ENCODE measurements around the gene WRAP53. TPM values are rescaled to one million over a fixed set of nuclear protein-coding genes. Genes with fewer than 3 reads are reported as not detected.

The WRAP53 gene
- total RNA-seq, 1 experiment from 2014 or later: 22.6 TPM

DNA sequence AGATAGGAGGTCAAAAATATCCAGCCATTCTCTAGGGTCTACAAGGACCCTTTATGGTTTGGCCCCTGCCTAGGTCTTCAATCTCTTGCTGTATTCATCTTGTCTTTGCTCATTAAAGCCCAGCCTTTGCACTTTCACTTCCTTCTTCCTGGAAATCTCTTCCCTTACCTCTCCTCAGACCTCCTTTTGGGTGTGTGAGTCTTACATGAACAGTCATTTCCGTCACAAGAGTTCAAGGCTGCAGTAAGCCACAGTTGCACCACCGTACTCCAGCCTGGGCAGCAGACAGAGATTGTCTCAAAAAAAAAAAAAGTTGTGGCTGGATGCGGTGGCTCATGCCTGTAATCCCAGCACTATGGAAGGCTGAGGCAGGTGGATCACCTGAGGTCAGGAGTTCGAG, 43.5 kb upstream of the WRAP53 start:
- Histone ChIP-seq H3K4me2 (ENCODE audit: low read length) (no peak overlapping the region), H4K20me1 (ENCODE audit: low read length) (no peaks in the 10 kb centered on the region), H3K79me2 (ENCODE audit: low read length) (no peaks in the 10 kb centered on the region), H3K36me3 (ENCODE audit: low read depth, low read length) (no peaks in the 10 kb centered on the region), H3K9me2 (replicated peaks; ENCODE audit: low read length) (no peaks in the 10 kb centered on the region), H3F3A (ENCODE audit: low read length, unreplicated experiment) (no peaks in the 10 kb centered on the region), H3K27ac (ENCODE audit: low read length) (no peak overlapping the region), H3K27me3 (ENCODE audit: low read length) (no peaks in the 10 kb centered on the region), H3K4me1 (ENCODE audit: insufficient read depth, low read length) (no peaks in the 10 kb centered on the region), H3K9me3 (ENCODE audit: low read length) (no peaks in the 10 kb centered on the region), H3K9ac (ENCODE audit: low read length) (no peak overlapping the region), H2AFZ (ENCODE audit: low read length) (no peak overlapping the region), H3K4me3 (ENCODE audit: low read length) (no peak overlapping the region)
- no peak for TF ChIP-seq EZH2 (IDR thresholded peaks at IDR 0.05; ENCODE audit: low read length, unreplicated experiment)
- TF ChIP-seq, protein P1, sequence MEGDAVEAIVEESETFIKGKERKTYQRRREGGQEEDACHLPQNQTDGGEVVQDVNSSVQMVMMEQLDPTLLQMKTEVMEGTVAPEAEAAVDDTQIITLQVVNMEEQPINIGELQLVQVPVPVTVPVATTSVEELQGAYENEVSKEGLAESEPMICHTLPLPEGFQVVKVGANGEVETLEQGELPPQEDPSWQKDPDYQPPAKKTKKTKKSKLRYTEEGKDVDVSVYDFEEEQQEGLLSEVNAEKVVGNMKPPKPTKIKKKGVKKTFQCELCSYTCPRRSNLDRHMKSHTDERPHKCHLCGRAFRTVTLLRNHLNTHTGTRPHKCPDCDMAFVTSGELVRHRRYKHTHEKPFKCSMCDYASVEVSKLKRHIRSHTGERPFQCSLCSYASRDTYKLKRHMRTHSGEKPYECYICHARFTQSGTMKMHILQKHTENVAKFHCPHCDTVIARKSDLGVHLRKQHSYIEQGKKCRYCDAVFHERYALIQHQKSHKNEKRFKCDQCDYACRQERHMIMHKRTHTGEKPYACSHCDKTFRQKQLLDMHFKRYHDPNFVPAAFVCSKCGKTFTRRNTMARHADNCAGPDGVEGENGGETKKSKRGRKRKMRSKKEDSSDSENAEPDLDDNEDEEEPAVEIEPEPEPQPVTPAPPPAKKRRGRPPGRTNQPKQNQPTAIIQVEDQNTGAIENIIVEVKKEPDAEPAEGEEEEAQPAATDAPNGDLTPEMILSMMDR (conservative IDR thresholded peaks at IDR 0.05; ENCODE audit: low read depth, low read length): no peak
- TF ChIP-seq EZH2phosphoT487 (IDR thresholded peaks at IDR 0.05; ENCODE audit: borderline replicate concordance, low read length): no peak
- ATAC-seq (no peak), DNase-seq (no peak)
- intact Hi-C loops (cut with micrococcal nuclease): no loop called here
- POLR2A ChIA-PET (ENCODE audit: unreplicated experiment): no interaction called here
- no TSS peak for BruUV-seq (replicated peaks)
- CTCF ChIA-PET: no interaction called here

DNA sequence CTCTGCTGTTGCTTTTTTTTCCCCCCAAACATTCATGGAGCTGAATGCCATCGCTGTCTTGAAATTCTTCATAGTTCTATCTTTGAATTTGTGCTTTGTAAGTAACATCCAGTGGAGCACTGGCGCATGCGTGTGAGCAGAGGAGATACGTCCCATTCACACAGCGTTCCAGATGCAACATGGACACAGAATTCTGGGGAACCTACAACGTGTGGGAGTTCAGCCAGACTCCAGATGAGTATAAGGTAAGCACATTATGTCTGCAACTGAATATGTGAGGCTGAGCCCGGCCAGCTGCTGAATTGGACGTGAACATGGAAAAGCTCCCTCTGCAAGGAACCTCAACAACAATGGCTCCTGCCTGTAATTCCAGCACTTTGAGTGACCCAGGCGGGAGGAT, 41.8 kb upstream of the WRAP53 start:
- H2AFZ ChIP-seq (ENCODE audit: low read length): no peak overlapping the region
- CTCF ChIA-PET: no interaction called here

DNA sequence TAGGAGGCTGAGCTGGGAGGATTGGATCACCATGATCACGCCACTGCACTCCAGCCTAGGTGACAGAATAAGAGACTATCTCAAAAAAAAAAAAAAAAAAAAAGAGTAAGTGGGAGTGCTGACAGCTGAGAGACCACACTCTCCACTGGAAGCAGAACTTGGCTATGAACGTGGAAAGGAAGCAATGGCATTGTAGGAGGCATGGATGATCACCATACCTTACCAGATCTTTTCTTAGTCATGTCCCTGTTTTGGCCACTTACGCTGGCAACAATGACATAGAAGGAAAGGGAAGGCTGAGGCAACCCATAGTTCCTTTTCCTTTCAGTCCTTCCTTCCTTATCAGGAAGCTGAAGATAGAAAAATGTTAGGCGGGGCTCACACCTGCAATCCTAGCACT, 41.3 kb upstream of the WRAP53 start:
- no TSS peak for BruUV-seq (replicated peaks)
- POLR2A ChIA-PET (ENCODE audit: unreplicated experiment): no interaction called here
- no peak overlapping the region for H3K4me3 ChIP-seq (ENCODE audit: low read length)
- intact Hi-C loops (cut with micrococcal nuclease): no loop called here
- no peak overlapping the region for H2AFZ ChIP-seq (ENCODE audit: low read length)
- H4K20me1 ChIP-seq (ENCODE audit: low read length): no peaks in the 10 kb centered on the region
- no peaks in the 10 kb centered on the region for H3K36me3 ChIP-seq (ENCODE audit: low read depth, low read length)
- H3K9me3 ChIP-seq (ENCODE audit: low read length): no peaks in the 10 kb centered on the region
- no peak overlapping the region for H3K27ac ChIP-seq (ENCODE audit: low read length)
- no peaks in the 10 kb centered on the region for H3F3A ChIP-seq (ENCODE audit: low read length, unreplicated experiment)
- TF ChIP-seq EZH2phosphoT487 (IDR thresholded peaks at IDR 0.05; ENCODE audit: borderline replicate concordance, low read length) (no peak), EZH2 (IDR thresholded peaks at IDR 0.05; ENCODE audit: low read length, unreplicated experiment) (no peak)
- TF ChIP-seq, protein P1 (conservative IDR thresholded peaks at IDR 0.05; ENCODE audit: low read depth, low read length): no peak
- no peaks in the 10 kb centered on the region for H3K9me2 ChIP-seq (replicated peaks; ENCODE audit: low read length)
- H3K4me1 ChIP-seq (ENCODE audit: insufficient read depth, low read length): no peaks in the 10 kb centered on the region; the same call in 1 of the 2 replicates
- no peak overlapping the region for H3K9ac ChIP-seq (ENCODE audit: low read length)
- peaks cover 12% of the 10 kb centered on the region for H3K27me3 ChIP-seq (ENCODE audit: low read length)
- no peak overlapping the region for H3K4me2 ChIP-seq (ENCODE audit: low read length)
- DNase-seq (no peak), ATAC-seq (no peak)
- CTCF ChIA-PET: no interaction called here
- H3K79me2 ChIP-seq (ENCODE audit: low read length): no peaks in the 10 kb centered on the region

More for the DNA sequence above, 41.8 kb upstream of the WRAP53 start:
- no peak overlapping the region for H3K27ac ChIP-seq (ENCODE audit: low read length)
- POLR2A ChIA-PET (ENCODE audit: unreplicated experiment): interaction anchor here (0.6 kb wide), 1 partner anchor 210 kb away, joined by 4 read pairs; no protein-coding TSS in a partner anchor
- BruUV-seq (replicated peaks): no TSS peak
- no peaks in the 10 kb centered on the region for H4K20me1 ChIP-seq (ENCODE audit: low read length)
- no peaks in the 10 kb centered on the region for H3K9me2 ChIP-seq (replicated peaks; ENCODE audit: low read length)
- TF ChIP-seq EZH2phosphoT487 (IDR thresholded peaks at IDR 0.05; ENCODE audit: borderline replicate concordance, low read length) (no peak), EZH2 (IDR thresholded peaks at IDR 0.05; ENCODE audit: low read length, unreplicated experiment) (no peak)
- TF ChIP-seq, protein P1 (conservative IDR thresholded peaks at IDR 0.05; ENCODE audit: low read depth, low read length): no peak
- H3K27me3 ChIP-seq (ENCODE audit: low read length): peaks cover 7% of the 10 kb centered on the region
- H3K4me2 ChIP-seq (ENCODE audit: low read length): no peak overlapping the region
- H3F3A ChIP-seq (ENCODE audit: low read length, unreplicated experiment): no peaks in the 10 kb centered on the region
- no peak overlapping the region for H3K9ac ChIP-seq (ENCODE audit: low read length)
- H3K79me2 ChIP-seq (ENCODE audit: low read length): no peaks in the 10 kb centered on the region
- DNase-seq (no peak), ATAC-seq (no peak)
- no peak overlapping the region for H3K4me3 ChIP-seq (ENCODE audit: low read length)
- H3K4me1 ChIP-seq (ENCODE audit: insufficient read depth, low read length): no peaks in the 10 kb centered on the region; the same call in 1 of the 2 replicates
- intact Hi-C loops (cut with micrococcal nuclease): no loop called here
- H3K9me3 ChIP-seq (ENCODE audit: low read length): no peaks in the 10 kb centered on the region
- no peaks in the 10 kb centered on the region for H3K36me3 ChIP-seq (ENCODE audit: low read depth, low read length)

Data from PC-3 (cell line).